Lung (tissue), 12 donors: ENCODE results near the gene CMIP. TPM values are rescaled to one million over a fixed set of nuclear protein-coding genes. Genes with fewer than 3 reads are reported as not detected.

ENCODE experiments used
- ATAC-seq: fragments of 200-7000 bp; cut with Tn5 transposase; one replicate; pipeline ENCODE4 v1.9.1; 2020; ENCODE audit warnings: moderate number of reproducible peaks; ENCODE audit not compliant: insufficient read depth, low FRiP score
- DNase-seq, 3 donors: peaks; one replicate each; pipeline ENCODE4 v3.0.0-alpha.2; 2013 to 2017
- H3K27ac ChIP-seq, 2 donors: one replicate each; pipeline ENCODE4 v1.5.1; 2013; ENCODE audit warnings: mild to moderate bottlenecking in 2 of 2, moderate library complexity in 2 of 2, control low read depth in 1 of 2, inconsistent platforms in 1 of 2, low read depth in 1 of 2, low read length in 1 of 2
- H3K27me3 ChIP-seq, 3 donors: one replicate each; pipeline ENCODE4 v1.5.1; 2013; ENCODE audit warnings: low read length in 2 of 3; ENCODE audit not compliant: control insufficient read depth in 3 of 3, insufficient read depth in 3 of 3
- H3K36me3 ChIP-seq, 4 donors: one replicate each; pipeline ENCODE4 v1.5.1; 2013; ENCODE audit warnings: low read length in 4 of 4, mild to moderate bottlenecking in 1 of 4, moderate library complexity in 1 of 4; ENCODE audit not compliant: control insufficient read depth in 4 of 4, insufficient read depth in 4 of 4
- H3K4me1 ChIP-seq, 5 donors: one replicate each; pipeline ENCODE4 v1.5.1; 2013; ENCODE audit warnings: low read length in 5 of 5, mild to moderate bottlenecking in 2 of 5, moderate library complexity in 1 of 5; ENCODE audit not compliant: control insufficient read depth in 5 of 5, insufficient read depth in 5 of 5
- H3K4me3 ChIP-seq: one replicate; pipeline ENCODE4 v1.5.1; 2013; ENCODE audit warnings: mild to moderate bottlenecking, control low read depth, moderate library complexity
- H3K9ac ChIP-seq, 2 donors: one replicate each; pipeline ENCODE4 v1.5.1; 2013; ENCODE audit warnings: low read length in 2 of 2, control low read depth in 1 of 2; ENCODE audit not compliant: insufficient read depth in 1 of 2
- H3K9me3 ChIP-seq, 4 donors: one replicate each; pipeline ENCODE4 v1.5.1; 2013; ENCODE audit warnings: low read length in 3 of 4, mild to moderate bottlenecking in 1 of 4, moderate library complexity in 1 of 4; ENCODE audit not compliant: control insufficient read depth in 4 of 4, insufficient read depth in 3 of 4
- CTCF ChIP-seq: IDR thresholded peaks from 2 replicates; pipeline ENCODE4 v1.5.1; 2012; ENCODE audit warnings: mild to moderate bottlenecking; ENCODE audit errors: control extremely low read depth, extremely low read depth
- WGBS, 2 donors: extraction: QIAGEN DNeasy Blood & Tissue Kit; methylation state at CpG; one replicate each; pipeline ENCODE4 v1.1.7; 2013; 5-methylcytosine and 5-hydroxymethylcytosine counted together
- polyA plus RNA-seq, 2 donors: library from polyadenylated mRNA; stranded (reverse); fragments of 200-250 nt; gene quantifications; one replicate each; pipeline ENCODE4 v1.2.1, GENCODE V29; 2013
- total RNA-seq, 2 donors: library from RNA; depleted of rRNA in 1 of 2; stranded (reverse); fragments of >200 nt in 1 of 2; gene quantifications; one replicate each; pipeline ENCODE4 v1.2.1, GENCODE V29; 2014 to 2021
- donor health status: control.
- donor health status: control.
- donor health status: Bipolar disorder and iron deficiency.
- donor health status: healthy.
- donor health status: DM: yes; HTN: yes; CAD: no.

The CMIP gene
- total and polyA plus RNA-seq, 4 donors = 11.8 to 80.5 (median 48.6) TPM

DNA sequence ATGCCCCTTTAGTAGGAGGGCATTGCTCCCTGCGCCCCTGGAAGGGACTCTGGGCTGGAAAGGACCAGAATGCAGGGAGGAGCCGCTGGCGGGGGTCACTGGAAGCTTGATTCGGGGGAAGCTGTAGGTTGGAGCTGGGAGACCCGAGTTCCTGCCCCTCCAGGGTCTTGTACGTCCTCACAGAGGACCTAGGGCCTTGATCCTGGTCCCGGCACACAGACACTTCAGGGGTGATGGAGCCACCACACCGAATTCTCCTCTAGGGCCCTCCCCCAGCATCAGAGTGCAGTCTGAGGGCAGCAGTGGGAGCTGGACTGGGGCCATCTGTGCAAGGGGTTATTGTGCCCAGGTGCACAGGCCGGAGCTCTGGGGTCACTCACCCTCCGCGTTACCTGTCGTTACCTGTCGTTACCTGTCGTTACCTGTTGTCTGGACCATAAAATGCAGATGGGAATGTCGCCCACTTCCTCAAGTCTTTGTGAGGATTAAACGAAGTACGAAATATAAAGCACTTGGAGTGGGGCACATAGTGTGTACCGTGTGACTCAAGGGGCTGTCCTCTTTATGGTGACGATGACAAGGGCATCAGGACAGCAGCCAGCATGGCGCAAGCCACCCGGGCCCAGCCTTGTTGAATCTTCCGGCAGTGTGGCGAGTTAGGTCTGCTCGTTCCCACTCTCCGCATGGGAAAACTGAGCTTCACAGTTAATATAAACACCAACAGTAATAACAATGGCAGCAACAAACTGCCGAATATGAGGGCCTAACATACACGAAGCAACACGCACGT, 48.6 kb downstream of the CMIP start:
- peaks cover 0 to 70% (median 14%) of the 10 kb centered on the region in 5 donors for H3K4me1 ChIP-seq
- TF ChIP-seq CTCF = no peak
- WGBS, 2 donors = 74 to 78% methylated on average over 29 of the region's 29 CpGs
- no peak for ATAC-seq
- H3K36me3 ChIP-seq = peaks cover 0 to 2% (median 0%) of the 10 kb centered on the region in 4 donors
- DNase-seq = no peak
- no peak overlapping the region for H3K9ac ChIP-seq
- H3K27me3 ChIP-seq = no peaks in the 10 kb centered on the region
- no peak overlapping the region for H3K4me3 ChIP-seq
- H3K9me3 ChIP-seq = no peaks in the 10 kb centered on the region
- peak overlapping the region in 1 of 2 donors; percentile 85 for H3K27ac ChIP-seq

DNA sequence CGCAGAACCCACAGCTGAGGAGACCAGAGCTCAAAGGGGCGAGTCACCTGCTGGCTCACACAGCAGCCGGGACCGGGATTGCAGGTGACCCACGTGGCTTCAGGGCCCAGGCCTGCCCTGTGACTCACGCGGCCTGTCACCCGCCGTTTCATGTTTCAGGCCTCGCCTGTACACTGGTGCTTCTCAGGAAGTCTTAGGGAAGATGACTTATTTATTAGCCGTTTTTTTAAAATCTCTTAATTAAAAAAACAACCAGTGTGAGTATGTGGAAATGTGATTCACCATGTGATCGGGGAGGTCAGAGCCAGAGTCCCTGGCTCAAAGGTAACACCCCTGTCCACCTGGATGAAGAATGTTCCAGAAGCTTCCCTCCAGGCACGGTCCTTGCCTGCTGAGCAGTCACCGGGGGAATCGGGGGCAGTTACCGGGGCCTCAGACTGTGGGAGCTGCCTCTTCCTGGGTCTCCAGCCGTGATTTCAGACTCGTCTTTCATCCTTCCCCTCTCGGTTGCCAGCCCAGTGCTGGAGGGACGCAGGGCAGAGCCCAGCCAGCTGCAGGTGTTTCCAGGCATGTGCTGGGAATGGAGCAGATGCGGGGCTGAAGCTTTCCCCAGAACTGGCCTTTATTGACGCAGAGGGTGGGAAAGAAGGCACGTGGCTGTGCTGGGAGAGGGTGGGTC, 49.3 kb downstream of the CMIP start:
- Histone ChIP-seq H3K9me3 (no peaks in the 10 kb centered on the region), H3K9ac (no peak overlapping the region), H3K36me3 (peaks cover 0 to 4% (median 0%) of the 10 kb centered on the region in 4 donors), H3K4me1 (peaks cover 0 to 70% (median 14%) of the 10 kb centered on the region in 5 donors), H3K27me3 (no peaks in the 10 kb centered on the region), H3K4me3 (no peak overlapping the region), H3K27ac (peak overlapping the region; percentile 18 to 85)
- WGBS, 2 donors = 60 to 61% methylated on average over 23 of the region's 23 CpGs
- peak in 1 of 3 donors; percentile 30 for DNase-seq
- no peak for ATAC-seq
- no peak for TF ChIP-seq CTCF

GRCh38 chr16:81494434-81494806, 49.8 kb downstream of the CMIP start:
- peaks cover 0 to 69% (median 11%) of the 10 kb centered on the region in 5 donors for H3K4me1 ChIP-seq
- no peak for TF ChIP-seq CTCF
- DNase-seq = no peak
- H3K4me3 ChIP-seq = no peak overlapping the region
- peaks cover 0 to 4% (median 0%) of the 10 kb centered on the region in 4 donors for H3K36me3 ChIP-seq
- peak overlapping the region; percentile 18 to 85 for H3K27ac ChIP-seq
- no peaks in the 10 kb centered on the region for H3K9me3 ChIP-seq
- WGBS, 2 donors = 81 to 82% methylated on average over 10 of the region's 10 CpGs
- no peaks in the 10 kb centered on the region for H3K27me3 ChIP-seq
- no peak for ATAC-seq
- H3K9ac ChIP-seq = no peak overlapping the region
